DMS114 treated with DMSO at 0.1 percent for 48 hours (cell line): ENCODE results near the gene CDCA4.

Source experiments
- DNase-seq: peaks from one replicate; lab custom pipeline; 2025; ENCODE audit not compliant: unreplicated experiment; lab: John Stamatoyannopoulos, UW

The CDCA4 gene

GRCh38 chr14:104991896-104992230 lies 29.0 kb downstream of the CDCA4 start:
- DNase-seq, result no peak

GRCh38 chr14:104989951-104990303 lies 31.0 kb downstream of the CDCA4 start:
- no peak for DNase-seq

DNA sequence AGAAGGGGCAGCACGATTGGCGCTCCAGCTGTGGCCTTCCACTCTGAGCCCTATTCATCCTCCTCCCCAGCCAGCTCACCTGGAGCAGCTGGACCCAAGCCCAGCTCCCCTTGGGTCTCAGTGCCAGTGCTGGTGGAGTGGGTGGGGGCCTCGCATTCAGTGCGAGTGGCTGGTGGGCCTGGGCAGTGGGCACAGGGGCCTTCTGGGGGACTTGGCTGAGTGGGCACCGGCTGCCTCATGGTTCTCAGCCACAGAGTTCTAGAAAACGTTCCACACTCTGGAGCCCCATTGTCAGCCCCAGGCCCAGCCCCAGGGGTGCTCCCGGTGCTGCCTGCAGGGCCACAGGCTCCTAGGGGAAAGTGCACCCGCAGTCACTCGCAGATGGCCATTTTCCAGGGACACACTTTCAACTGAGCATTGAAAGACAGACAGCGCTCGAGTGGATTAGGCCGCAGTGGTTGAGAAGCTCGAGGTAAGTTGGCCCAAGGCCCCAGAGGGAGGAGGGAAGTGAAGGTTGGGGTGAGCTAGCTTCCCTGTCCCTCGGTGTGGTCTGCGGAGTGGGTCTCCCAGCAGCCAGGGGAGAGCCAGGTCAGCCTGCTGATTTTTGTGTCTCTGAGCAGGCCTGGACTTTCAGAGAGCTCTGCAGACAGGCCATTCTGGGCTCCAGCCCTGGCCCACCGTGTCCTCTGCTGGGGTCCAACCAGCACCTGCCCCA lies 31.5 kb downstream of the CDCA4 start:
- DNase-seq, result no peak

DNA sequence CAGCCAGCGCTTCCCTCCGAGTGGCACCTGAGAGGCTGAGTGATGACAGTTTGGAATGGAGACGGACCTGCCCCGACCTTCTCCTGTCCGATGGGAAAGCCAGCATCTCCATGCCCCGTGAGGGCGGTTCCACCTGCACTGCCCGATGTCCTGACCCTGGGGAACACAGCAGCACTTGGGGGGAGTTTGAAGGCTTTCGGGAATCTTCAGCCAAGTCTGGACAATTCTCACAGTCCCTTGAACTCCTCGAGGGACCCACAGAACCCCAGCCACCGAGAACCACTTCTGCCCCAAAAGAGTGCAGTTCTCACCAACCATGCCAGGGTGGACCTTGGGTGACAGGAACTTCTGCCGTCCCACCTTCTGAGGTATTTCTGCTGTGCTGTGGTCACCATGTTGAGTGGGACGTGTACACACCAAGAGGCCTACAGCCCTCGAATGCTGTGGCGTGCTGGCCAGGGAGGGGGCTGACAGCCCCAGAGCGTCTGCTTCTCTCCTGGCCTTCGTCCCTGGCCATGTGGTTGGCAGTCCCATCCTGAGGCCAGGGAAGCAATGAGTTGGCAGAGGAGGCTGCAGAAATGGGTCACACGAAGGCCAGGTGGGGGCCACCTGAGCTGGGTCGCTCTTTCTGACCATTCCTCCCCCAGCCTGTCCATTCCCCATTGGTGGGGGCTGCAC lies 34.3 kb downstream of the CDCA4 start:
- DNase-seq, result no peak

DNA sequence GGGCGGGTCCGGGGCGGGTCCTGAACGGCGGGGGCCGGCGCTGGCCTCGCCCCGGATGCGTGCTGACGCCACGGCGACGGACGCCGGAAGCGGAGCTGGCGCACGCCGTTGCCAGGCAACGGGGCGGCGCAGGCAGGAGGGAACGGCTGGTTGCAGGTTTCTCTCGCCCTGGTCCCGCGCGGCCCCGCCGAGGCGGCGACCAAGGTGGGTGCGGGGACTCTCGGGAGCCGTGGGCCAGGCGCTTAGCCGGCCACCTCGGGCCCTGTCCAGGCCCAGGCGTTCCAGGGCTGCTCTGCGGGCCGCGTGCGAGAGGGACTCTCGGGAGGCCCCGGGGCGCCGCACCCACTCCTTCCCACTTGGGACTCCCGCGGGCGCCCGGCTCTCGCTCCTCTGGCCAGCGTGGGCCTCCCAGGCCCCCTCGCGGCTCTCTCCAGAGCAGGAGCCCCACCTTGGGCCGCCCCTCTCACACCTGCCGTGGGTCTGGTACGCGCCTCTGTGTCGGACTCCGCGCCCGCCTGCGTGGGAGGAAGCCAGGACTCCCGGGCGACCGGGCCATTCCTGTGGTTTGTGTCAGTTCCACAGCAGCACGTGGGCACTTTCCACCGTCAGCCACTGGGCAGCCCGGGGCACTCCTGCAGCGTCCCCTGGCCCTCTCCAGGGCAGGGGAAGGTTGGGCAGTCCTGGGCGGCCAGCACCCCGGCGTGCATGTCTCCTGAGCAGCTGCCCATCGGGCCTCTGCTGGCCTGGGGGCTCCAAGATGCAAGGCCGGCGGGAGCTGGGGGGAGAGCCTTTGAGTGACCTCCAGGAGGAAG lies 35.0 kb downstream of the CDCA4 start, which contains the start of gene CLBA1:
TSS of gene CLBA1 (plus strand) at position 114 of the 812 bp plus-strand sequence. CDS start at position 758, 644 bp downstream.
- DNase-seq, result peak; percentile 56

GRCh38 chr14:104984056-104984894 lies 36.6 kb downstream of the CDCA4 start:
- DNase-seq, result no peak

GRCh38 chr14:104983231-104983721 lies 37.6 kb downstream of the CDCA4 start:
- no peak for DNase-seq

GRCh38 chr14:104982548-104983230 lies 38.2 kb downstream of the CDCA4 start:
- no peak for DNase-seq

- DNase-seq, result no peak
Measured at GRCh38 chr14:104981699-104982541, 39.0 kb downstream of the CDCA4 start.

DNA sequence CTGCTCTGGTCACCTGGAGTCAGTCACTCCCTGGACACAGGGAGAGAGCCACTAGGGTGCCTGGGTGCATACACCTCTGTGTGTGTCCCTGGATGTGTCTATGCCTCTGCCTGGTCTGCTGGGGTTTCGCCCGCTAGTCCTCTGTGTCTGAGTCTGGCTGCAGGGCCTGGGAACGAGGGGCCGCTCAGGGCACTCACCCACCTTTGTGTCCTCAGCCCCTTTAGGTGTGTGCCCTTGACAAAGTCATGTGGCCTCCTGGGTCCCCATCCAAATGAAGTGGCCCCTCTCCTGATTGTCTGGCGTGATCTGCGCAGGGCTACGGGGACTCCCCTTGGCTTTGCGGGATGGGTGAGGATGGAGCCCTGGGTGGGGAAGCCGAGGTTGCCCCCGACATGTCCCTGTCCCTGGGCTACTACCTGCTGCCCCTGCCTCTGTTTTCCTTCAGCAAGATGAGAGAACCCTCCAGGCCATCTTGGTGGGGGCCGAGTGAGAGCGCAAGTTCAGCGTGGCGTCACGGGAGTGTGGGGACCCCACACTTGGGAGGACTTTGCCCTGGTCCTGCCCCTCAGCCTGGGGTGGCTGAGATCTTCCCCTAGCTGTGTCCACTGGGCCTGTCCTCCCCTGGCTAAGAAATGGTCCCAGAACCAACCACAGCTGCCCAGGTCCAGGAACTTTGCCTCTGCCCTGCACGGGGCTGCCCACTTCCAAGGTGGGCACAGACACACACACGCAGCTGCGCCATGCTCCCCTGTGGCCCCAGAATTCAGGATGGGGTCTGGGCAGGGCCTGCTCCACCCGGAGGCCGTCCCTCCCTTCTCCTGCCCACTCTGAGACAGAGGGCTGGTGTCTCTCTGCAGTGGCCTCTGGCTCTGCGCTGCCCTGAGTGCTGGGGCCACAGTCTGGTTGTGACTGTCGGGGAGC lies 40.0 kb downstream of the CDCA4 start:
- DNase-seq, result no peak

- DNase-seq, result no peak
Measured at GRCh38 chr14:104979758-104980610, 40.9 kb downstream of the CDCA4 start.

DNA sequence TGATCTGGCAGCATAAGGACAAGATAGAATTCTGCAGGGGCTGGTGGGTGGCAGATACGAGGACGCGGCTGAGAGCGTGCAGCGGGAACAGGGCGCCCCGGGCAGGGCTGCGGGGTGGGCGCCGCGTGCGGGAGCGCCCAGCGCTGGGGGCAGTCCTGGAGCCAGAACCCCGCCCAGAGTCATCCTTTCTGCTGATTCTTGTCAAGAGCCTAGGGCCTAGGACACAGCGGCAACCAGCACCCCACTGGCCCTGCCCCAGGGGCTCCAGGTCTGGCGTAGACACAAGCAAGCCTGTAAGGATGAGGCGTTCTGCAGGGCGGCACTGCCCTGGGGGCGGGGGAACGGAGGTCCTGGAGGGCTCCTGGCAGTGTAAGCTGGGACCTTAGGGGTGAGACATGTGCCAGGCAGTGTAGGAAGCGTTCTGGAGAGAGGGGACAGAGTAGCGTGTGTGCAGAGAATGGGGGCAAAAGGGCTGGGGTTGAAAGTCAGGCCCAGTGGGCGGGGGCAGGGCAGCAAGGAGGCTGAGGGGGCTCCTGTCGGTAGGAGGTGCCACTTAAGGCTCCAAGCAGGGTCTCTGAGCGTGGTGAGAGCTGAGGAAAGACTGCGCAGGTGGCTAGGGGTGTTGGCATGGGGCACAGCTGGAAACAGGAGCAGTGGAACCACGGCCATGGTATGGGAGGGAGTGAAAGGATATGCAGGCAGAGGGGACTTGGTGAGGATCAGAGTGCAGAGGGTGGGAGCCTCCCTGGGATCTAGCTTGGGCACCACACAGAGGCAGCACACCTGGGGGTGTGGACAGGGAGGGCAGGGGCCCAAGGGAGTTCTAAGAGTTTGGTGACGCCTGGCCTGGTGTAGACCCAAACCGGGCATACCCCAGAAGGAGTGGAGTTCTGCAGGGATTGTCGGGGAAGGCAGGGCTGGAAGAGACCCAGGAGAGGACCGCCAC lies 41.9 kb downstream of the CDCA4 start:
- DNase-seq, result no peak

DNA sequence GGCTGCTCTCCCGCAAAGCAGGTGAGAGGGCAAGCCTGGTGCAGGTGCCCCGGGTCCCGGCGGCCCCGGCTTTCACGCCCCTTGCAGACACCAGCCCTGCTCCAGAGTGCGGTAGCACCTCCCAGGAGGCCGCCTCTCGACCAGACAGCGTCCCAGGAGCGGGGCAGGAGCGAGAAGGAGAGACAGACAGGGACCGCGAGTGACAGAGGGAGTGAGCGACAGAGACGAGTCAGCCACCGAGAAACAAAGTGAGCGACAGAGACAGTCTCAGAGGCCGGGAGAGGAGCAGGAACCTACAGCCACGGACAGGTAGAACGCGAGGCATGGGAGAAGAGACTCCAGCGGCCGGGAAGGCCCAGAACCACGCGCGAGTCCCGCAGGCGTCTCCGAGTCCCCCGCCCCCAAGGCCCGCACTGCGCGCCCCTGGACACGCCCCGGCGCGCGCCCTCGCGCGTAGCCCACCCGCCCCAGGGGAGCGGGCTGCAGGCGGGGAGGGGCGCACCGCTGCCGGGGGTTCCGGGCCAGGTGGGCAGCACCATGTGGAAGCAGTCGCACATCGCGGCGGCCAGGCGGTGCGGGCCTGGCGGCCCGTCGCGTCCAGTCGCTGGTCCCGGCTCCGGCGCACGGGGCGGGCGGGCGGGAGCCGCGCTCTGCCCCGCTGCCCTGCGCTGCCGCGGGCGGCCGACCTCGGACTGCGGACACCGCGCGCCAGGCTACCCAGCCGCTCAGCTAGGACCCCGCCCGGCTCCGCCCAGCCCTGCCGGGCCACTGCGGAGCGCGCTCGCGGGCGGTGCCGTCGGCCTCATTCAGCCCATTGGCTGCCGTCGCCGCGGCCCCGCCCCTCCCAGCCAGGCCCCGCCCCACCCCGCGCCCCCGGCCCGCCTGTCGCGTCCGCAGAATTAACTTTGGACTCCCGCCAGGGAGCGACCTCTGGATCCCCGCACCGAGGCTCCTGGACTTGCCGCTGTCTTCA lies 42.9 kb downstream of the CDCA4 start, which contains the start of gene AHNAK2:
TSS of gene AHNAK2 (minus strand) at position 694 of the 973 bp plus-strand sequence. CDS start at position 557, 137 bp downstream.
- peak; percentile 13 for DNase-seq

DNA sequence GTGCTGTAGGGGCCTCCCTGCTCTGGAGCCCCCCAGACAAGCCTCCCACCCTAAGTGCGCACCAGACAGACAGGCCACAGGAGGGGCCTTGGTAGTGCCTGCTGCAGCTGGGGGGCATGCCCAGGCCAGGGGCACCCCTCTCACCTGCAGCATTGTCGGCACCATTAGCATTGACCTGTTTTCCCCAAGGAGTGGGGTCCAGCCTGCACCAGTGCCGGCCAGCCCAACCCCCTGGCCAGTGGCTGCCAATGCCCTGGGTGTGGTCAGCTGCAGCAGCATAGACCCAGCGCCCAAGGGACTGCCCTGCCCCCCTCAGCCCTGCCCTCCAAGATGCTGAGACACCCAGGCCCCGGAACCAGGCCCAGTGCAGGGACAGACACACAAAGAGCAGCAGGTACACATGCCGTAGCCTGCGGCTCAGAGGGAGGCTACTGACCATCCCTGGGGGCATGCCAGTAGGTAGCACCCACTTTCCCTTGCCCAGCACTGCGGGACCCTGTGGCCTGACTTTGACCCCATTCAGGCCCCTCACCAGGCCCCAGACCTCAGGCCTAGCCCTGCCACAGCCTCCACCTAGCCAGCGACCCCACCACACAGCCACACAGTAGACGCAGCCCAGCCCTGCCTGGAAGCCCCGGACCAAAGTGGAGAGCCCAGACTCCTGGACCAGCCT lies 43.7 kb downstream of the CDCA4 start:
- no peak for DNase-seq
